Neural cell (in vitro differentiated cells): ENCODE measurements around the gene PHKA2. TPM values are rescaled to one million over a fixed set of nuclear protein-coding genes. Genes with fewer than 3 reads are reported as not detected.

Experiments used
- H2AFZ ChIP-seq: fragments of 200-600, 300-800 bp; sonication (generic), shearing (Covaris generic); 2 replicates; pipeline ENCODE4 v1.6.0; 2014; ENCODE audit warnings: low read depth, mild to moderate bottlenecking, antibody characterized with exemption, low read length, moderate library complexity
- H3F3A ChIP-seq: fragments of 200-600 bp; shearing (Covaris generic); 2 replicates; pipeline ENCODE4 v1.6.1; 2016; ENCODE audit warnings: mild to moderate bottlenecking, moderate library complexity, mixed read lengths, antibody characterized with exemption, low read length; ENCODE audit not compliant: insufficient read depth, poor library complexity, severe bottlenecking
- H3K27ac ChIP-seq: fragments of 200-600, 300-800 bp; sonication (generic), shearing (Covaris generic); 2 replicates; pipeline ENCODE4 v1.5.1; 2014; ENCODE audit warnings: mild to moderate bottlenecking, low read length, moderate library complexity
- H3K27me3 ChIP-seq: fragments of 300-800, 200-600 bp; sonication (generic), shearing (Covaris generic); 2 replicates; pipeline ENCODE4 v1.6.0; 2014; ENCODE audit warnings: mild to moderate bottlenecking, low read depth, low read length, moderate library complexity; ENCODE audit not compliant: insufficient read depth
- H3K36me3 ChIP-seq: fragments of 300-800, 200-600 bp; sonication (generic), shearing (Covaris generic); 2 replicates; pipeline ENCODE4 v1.5.1; 2014; ENCODE audit warnings: mild to moderate bottlenecking, antibody characterized with exemption, low read length, moderate library complexity; ENCODE audit not compliant: insufficient read depth
- H3K4me2 ChIP-seq: fragments of 300-800, 200-600 bp; sonication (generic), shearing (Covaris generic); 2 replicates; pipeline ENCODE4 v1.6.0; 2014; ENCODE audit warnings: mild to moderate bottlenecking, low read length
- H3K4me3 ChIP-seq: fragments of 300-800, 200-600 bp; sonication (generic), shearing (Covaris generic); 2 replicates; pipeline ENCODE4 v1.5.1; 2014; ENCODE audit warnings: mild to moderate bottlenecking, low read length, moderate library complexity
- H3K79me2 ChIP-seq: fragments of 200-600 bp; shearing (Covaris generic); replicated peaks from 2 replicates; pipeline ENCODE4 v1.6.0; 2014; ENCODE audit warnings: mild to moderate bottlenecking, low read length, moderate library complexity; ENCODE audit not compliant: insufficient read depth
- H3K9ac ChIP-seq: fragments of 300-800, 200-600 bp; sonication (generic), shearing (Covaris generic); 2 replicates; pipeline ENCODE4 v1.6.1; 2016; ENCODE audit warnings: mild to moderate bottlenecking, low read length, mixed read lengths
- H3K9me2 ChIP-seq: fragments of 200-600 bp; shearing (Covaris generic); 2 replicates; pipeline ENCODE4 v1.6.1; 2016; ENCODE audit warnings: mild to moderate bottlenecking, low read length, mixed read lengths; ENCODE audit not compliant: insufficient read depth
- H3K9me3 ChIP-seq: fragments of 200-600, 300-800 bp; sonication (generic), shearing (Covaris generic); 2 replicates; pipeline ENCODE4 v1.6.1; 2016; ENCODE audit warnings: mild to moderate bottlenecking, mixed run types, low read length, moderate library complexity, mixed read lengths
- H4K20me1 ChIP-seq: fragments of 200-600 bp; shearing (Covaris generic); 2 replicates; pipeline ENCODE4 v1.6.1; 2016; ENCODE audit warnings: mild to moderate bottlenecking, mixed run types; ENCODE audit not compliant: insufficient read depth
- EP300 ChIP-seq: fragments of 450-650 bp; conservative IDR thresholded peaks from 2 replicates; pipeline ENCODE4 v1.6.1; 2014; ENCODE audit warnings: antibody characterized with exemption, mild to moderate bottlenecking, moderate library complexity; ENCODE audit not compliant: poor library complexity, severe bottlenecking
- EZH2 ChIP-seq: fragments of 200-600, 300-800 bp; shearing (Covaris generic), sonication (generic); IDR thresholded peaks from 2 replicates; pipeline ENCODE4 v1.6.1; 2014; ENCODE audit warnings: antibody characterized with exemption, low read length, borderline replicate concordance, mild to moderate bottlenecking; ENCODE audit not compliant: insufficient read depth, poor library complexity, severe bottlenecking
- MXI1 ChIP-seq: fragments of 450-650 bp; conservative IDR thresholded peaks from 2 replicates; pipeline ENCODE4 v1.6.1; 2014; ENCODE audit warnings: antibody characterized with exemption, mild to moderate bottlenecking; ENCODE audit not compliant: poor library complexity, severe bottlenecking
- POLR2AphosphoS5 ChIP-seq: IDR thresholded peaks from 2 replicates; pipeline ENCODE4 v1.6.1; 2012
- RAD21 ChIP-seq: fragments of 450-650 bp; conservative IDR thresholded peaks from 2 replicates; pipeline ENCODE4 v1.6.1; 2014; ENCODE audit warnings: antibody characterized with exemption, mild to moderate bottlenecking, moderate library complexity
- REST ChIP-seq: IDR thresholded peaks from 2 replicates; pipeline ENCODE4 v1.6.1; 2012; ENCODE audit warnings: borderline replicate concordance
- SMC3 ChIP-seq: fragments of 450-650 bp; conservative IDR thresholded peaks from 2 replicates; pipeline ENCODE4 v1.6.1; 2014; ENCODE audit warnings: antibody characterized with exemption, mild to moderate bottlenecking, moderate library complexity; ENCODE audit not compliant: poor library complexity
- TAF1 ChIP-seq: IDR thresholded peaks from 2 replicates; pipeline ENCODE4 v1.6.1; 2012; ENCODE audit warnings: low read depth
- polyA plus RNA-seq: library from polyadenylated mRNA; depleted of rRNA; stranded (reverse); fragments of >200 nt; gene quantifications from 2 replicates; pipeline ENCODE4 v1.2.3, GENCODE V29; 2014

The PHKA2 gene
- polyA plus RNA-seq, 1 donor from 2014 or later = 9.6 TPM

GRCh38 chrX:18996536-18996935, 12.6 kb upstream of the PHKA2 start:
- no peak overlapping the region for H3K27ac ChIP-seq
- H3K4me2 ChIP-seq = no peak overlapping the region
- H4K20me1 ChIP-seq = no peaks in the 10 kb centered on the region
- H3K9me2 ChIP-seq = no peaks in the 10 kb centered on the region
- TF ChIP-seq EZH2 (no peak), RAD21 (no peak), REST (no peak), TAF1 (no peak)
- no peak overlapping the region for H2AFZ ChIP-seq
- no peak overlapping the region for H3K9ac ChIP-seq
- H3F3A ChIP-seq = no peaks in the 10 kb centered on the region
- H3K4me3 ChIP-seq = no peak overlapping the region
- no peaks in the 10 kb centered on the region for H3K79me2 ChIP-seq
- no peaks in the 10 kb centered on the region for H3K36me3 ChIP-seq
- no peaks in the 10 kb centered on the region for H3K9me3 ChIP-seq
- H3K27me3 ChIP-seq = no peaks in the 10 kb centered on the region

GRCh38 chrX:18995221-18995620, 11.3 kb upstream of the PHKA2 start:
- no peak overlapping the region for H2AFZ ChIP-seq
- H3K9me3 ChIP-seq = no peaks in the 10 kb centered on the region
- H3K27me3 ChIP-seq = no peaks in the 10 kb centered on the region
- H3K9me2 ChIP-seq = no peaks in the 10 kb centered on the region
- no peaks in the 10 kb centered on the region for H4K20me1 ChIP-seq
- H3K4me3 ChIP-seq = no peak overlapping the region
- no peak overlapping the region for H3K27ac ChIP-seq
- no peak overlapping the region for H3K9ac ChIP-seq
- H3K79me2 ChIP-seq = no peaks in the 10 kb centered on the region
- no peaks in the 10 kb centered on the region for H3K36me3 ChIP-seq
- no peaks in the 10 kb centered on the region for H3F3A ChIP-seq
- TF ChIP-seq REST (no peak), EZH2 (no peak), TAF1 (no peak), RAD21 (no peak), POLR2AphosphoS5 (no peak), EP300 (no peak)
- no peak overlapping the region for H3K4me2 ChIP-seq

- Histone ChIP-seq H3K36me3 (no peaks in the 10 kb centered on the region), H3K9me2 (no peaks in the 10 kb centered on the region), H3K79me2 (no peaks in the 10 kb centered on the region), H4K20me1 (no peaks in the 10 kb centered on the region), H3K9me3 (no peaks in the 10 kb centered on the region), H3K27me3 (no peaks in the 10 kb centered on the region), H3K27ac (no peak overlapping the region), H2AFZ (no peak overlapping the region), H3K4me2 (no peak overlapping the region), H3K9ac (no peak overlapping the region), H3K4me3 (no peak overlapping the region), H3F3A (no peaks in the 10 kb centered on the region)
- TF ChIP-seq MXI1 (no peak), EP300 (no peak), POLR2AphosphoS5 (no peak), EZH2 (no peak), TAF1 (no peak), RAD21 (no peak), SMC3 (no peak)
These were observed 10.8 kb upstream of the PHKA2 start for GRCh38 chrX:18994713-18995112.
